Thyroid gland (tissue), 4 donors: ENCODE results near the gene ELMO1.

ENCODE experiments used
- CTCF ChIP-seq, 6 experiments: fragments of 200-600 bp in 3 of 6; fragments of 450-650 bp in 3 of 6; sonication (generic) in 3 of 6; IDR thresholded peaks; one replicate each; pipeline ENCODE4 v1.5.1; 2016 to 2019; ENCODE audit warnings: antibody characterized with exemption in 6 of 6, mild to moderate bottlenecking in 2 of 6, inconsistent platforms in 1 of 6, moderate library complexity in 1 of 6
- POLR2A ChIP-seq, 2 donors: fragments of 450-650 bp; IDR thresholded peaks; one replicate each; pipeline ENCODE4 v1.6.1; 2017; ENCODE audit warnings: antibody characterized with exemption in 2 of 2, mild to moderate bottlenecking in 2 of 2, moderate library complexity in 1 of 2

- TF ChIP-seq CTCF (IDR thresholded peaks at IDR 0.05) (no peak), POLR2A (IDR thresholded peaks at IDR 0.05) (no peak)
Measured at GRCh38 chr7:36878288-36878687, 570.4 kb downstream of the ELMO1 start.
